Activated CD4-positive, alpha-beta T cell treated with anti-CD3 and anti-CD28 coated beads, Interleukin-2, amount 50 U/mL, for 16 hours (primary cell): ENCODE results near the gene PLXNA2.

Experiments
- DNase-seq: peaks from one replicate; pipeline ENCODE4 v3.0.0-alpha.2; 2020

The PLXNA2 gene

DNA sequence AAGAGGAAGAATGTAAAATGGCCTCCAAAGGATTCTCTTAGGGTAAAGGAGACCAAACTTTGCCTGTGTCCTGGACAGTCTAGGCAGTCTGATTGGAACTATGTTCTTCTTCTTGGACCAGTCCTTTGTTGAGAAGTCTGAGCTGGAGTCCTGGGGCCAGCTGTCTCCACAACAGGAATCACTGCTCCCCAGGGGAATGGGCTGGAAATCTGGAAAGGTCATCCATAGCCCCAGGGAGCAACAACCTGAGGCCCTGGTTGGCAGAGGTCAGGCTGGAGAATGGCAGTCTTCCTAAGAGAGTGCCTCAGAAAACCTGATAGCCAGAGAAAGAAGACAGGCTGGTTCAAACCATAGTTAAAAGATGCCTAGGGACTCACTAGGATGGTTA lies 68.7 kb downstream of the PLXNA2 start:
- DNase-seq = no peak

DNA sequence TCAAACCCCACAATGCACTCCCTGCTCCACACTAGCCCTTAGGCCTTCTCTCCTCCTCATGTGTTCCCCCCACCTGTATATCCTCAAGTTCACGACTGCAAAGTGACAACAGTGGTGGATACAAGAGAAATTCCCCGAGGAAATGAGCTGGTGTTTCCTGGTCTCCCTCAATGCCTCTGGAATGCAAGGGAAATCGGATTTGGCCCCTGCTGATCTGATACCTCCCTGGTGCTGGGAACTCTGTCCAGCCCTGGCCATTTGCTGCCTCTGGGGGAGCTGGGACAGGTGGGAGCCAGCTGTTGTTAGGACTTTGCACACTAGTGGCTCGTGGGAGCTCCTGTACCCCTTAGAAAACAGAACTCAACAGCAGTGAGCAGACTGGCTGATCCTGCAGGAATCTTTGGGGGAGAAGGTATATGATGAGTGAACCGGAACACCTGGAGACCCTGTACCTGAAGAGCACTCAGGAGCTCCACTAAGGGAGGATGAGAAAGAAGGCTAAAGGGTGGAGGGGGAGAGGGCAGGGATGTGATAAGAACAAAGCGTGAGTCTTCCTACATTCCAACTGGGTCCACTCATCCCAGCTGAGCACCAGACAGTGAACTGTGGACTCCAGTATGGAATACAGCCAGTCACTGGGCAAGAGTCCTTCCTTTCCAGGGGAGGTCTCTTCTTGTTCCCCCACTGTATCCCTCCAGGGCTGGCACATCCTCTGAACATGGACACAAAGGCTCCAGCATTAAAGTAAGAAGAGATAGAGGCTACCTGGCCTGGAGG lies 69.3 kb downstream of the PLXNA2 start:
- no peak for DNase-seq

DNA sequence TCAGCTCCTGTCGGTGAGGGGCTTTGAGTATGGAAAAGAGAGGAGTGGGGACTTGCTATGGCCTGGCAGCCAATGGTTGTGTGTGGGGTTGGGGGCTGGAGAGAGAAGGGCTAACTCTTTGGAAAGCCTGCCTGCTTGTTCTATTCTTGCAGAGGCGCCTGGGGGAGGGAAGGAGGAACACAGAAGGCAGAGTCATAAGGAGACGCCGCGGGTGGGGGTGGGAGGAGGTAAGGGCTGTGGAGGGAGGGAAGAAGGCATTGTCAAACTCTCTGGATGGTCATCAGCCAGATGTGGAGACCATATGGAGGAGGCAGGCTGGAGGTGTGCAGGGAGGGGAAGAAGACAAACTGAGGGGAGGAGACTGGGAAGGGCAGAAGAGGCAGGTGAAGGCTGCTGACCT lies 70.0 kb downstream of the PLXNA2 start:
- no peak for DNase-seq

DNA sequence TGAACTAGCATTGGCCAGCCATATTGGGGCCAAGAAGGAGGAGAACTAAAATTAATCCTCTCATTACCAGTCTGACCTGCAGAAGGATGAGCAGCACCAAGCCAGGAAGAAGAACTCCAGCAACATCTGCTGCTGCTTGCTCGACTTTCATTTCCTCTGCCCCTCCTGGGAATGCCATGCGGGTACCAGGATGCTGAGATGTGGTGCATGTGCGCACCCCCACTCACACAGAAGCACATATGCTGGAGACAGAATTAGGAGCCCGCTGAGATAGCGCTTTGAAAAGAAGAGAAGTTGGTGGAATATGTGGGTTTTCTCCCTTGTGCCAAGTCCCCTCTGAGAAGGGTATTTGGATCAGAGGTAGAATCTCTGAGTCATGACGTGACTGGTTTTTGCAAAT lies 70.4 kb downstream of the PLXNA2 start:
- DNase-seq = no peak

DNA sequence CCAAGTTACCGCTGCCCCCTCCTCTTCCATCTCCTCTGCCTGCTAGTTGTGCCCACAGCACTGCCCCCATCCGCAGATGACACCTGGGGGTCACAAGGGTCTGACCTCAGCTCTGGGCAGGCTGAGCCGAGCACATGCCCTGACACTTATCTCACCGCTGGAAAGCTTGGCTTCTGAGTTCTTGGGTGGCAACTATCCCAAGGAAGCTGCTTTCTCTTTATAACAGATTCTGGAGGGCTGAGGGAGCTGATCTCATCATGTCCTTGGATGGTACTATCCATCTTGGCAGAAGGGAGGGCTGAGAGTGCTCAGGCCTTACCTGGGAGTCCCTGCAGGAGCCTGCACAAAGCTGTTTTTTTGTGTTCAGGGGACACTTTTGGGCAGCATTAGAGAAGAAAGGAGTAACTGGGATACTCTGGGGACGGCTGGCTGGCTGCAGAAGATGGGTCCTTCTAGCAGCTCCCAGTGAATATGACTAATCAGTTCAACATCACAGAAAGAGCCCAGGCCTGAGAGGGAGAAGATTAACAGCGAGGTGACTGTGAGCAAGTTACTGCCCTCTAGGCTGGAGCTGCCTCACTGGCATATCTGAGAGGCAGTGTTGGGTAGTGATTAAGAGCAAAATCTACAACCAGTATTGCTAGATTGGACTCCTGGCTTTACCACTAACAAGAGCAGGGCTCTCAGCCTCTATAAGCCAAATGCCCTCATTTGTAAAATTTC lies 71.6 kb downstream of the PLXNA2 start:
- DNase-seq = no peak

DNA sequence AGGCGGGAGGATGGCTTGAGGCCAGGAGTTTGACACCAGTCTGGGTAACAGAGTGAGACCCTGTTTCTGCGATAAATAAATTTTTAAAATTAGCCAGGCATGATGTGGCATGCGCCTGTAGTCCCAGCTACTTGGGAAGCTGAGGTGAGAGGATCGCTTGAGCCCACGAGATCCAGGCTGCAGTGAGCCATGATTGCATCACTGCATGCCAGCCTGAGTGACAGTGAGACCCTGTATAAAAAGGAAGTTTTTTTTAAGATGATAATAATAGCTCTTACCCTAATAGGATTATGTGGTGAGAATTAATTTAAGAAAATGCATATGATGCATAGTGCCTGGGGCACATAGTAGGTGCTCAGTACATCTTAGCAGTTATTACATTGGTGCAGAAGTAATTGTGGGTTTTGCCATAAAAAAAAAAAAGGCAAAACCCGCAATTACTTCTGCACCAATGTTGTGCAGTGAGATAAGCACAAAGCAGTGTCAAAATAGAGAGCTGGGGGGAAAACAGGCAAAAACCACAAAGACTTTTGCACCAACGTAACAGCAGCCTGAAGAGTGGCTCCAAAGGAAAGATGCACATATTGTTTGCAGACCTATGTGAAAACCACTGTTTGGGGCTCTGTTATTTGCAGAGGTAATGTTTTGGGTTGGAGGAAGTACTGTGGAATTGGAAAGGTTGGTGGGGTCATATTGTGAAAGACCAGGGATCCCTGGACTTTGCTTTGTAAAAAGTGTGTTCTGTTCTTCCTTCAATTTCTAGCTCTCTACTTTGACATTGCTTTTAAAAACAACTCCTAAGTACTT lies 72.4 kb downstream of the PLXNA2 start:
- no peak for DNase-seq

DNA sequence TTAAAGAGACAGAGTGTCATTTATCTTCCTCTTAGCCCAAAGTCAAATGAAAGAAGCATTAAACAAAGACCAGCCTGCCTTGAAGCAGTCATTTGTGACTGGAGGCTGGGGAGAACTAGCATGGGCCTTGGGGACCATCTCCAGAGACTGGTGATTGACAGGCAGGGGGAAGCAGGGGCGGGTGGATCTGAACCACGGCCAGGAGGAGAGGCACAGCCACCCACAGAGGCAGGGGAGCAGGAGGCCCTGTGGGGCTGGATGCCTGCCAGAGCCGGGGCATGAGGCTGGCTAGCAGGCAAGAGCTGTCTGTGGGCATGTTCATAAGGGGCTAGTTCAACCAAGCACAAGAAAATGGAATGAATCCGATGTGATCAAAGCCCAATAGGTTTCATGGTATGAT lies 73.9 kb downstream of the PLXNA2 start:
- no peak for DNase-seq

DNA sequence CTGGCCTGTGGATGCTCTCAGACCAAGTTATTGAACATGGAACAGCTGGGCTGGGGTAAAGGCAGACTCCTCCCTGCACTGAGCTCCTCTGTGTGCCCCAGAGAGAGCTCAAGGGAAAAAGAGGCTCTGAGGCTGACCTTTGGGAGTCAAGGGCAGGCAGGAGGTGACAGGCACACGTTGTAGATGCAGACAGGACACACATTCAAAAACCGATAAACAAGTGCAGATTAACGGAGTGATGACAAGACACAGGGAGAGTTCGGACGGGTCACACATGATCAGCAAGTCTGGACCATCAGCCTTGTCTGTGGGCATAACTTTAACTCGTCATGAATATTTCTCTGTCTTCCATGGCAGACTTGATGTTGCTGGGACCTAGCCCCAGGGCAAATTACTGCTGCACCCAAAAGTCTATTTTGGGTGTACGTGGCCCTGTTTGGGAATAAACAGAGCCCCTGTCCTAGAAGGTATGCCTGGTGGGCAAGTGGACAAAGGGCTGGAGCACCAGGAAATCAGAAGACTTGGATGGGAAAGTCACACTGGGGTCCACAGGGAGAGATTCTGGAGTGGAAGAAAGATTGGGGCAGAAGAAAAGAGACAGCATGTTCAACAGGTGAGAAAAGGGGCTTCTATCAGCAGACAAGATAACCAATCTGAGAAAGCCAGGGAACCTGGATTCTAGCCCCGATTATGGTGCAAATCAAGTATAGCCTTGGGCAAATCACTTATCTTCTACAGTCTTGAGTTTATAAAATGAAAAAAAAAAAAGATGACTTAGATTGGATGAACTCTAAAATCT lies 74.9 kb downstream of the PLXNA2 start:
- DNase-seq = no peak

DNA sequence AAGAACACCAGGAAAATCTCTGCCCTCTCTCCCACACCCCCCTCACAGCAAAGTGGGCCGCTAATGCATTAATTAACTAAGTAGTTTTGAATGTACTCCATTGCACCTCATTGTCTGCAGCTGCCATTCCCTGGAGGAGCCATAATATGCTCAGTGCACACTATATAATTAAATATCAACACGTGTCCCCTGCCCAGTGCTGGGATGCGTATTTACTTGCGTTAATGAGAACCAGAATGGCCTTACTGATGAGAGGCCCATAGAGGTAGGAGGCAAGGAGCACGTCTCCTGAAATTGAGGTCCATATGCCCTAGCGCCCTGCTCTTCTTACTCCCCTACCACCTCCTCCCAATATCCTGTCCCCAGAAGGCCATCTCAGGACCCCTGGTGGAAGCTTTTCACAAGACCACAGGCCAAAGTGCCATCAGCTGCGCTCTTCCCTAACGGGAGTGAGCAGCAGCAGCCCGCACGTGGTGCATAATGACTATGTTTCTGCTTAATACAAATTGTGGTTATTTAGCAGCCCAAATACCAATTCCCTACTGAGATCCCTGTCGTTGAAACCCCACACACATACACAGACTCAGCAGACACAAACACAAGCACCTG lies 76.8 kb downstream of the PLXNA2 start:
- no peak for DNase-seq

DNA sequence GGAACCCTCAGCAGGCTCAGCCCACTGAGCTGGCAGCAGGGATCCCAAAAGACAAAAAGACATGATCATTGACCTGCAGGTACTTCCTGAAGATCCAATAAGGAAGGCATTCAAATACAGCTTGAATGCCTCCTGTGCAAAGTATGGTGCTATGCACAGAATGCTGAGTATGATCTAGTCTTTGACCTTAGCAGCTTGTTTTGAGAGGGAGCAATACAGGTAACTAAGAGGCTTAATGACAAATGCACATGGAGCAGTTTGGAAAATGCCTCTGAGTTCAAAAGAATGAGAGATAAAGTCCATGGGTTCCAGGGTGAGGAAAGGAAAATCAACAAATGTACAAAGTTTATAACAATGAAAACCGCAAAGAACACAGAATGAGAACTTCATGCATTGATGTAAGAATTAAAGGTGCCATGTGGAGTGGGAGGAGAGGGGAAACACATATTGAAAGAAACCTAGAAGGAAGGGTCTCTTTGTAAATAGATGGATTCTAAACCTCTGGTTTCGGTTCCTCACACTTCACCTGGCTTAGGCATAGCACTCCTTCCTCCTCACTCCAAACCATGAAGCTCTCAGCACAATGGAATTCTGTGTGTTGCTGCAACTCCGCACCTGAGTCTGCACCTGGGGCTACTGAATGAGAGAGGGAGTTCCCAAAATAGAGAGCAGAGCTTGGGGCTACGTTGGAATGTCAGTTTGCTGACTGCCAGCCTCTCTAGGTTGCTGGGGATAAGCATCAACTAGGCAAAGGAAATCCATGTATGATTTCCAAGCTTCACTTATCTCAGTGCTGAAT lies 77.6 kb downstream of the PLXNA2 start:
- no peak for DNase-seq

DNA sequence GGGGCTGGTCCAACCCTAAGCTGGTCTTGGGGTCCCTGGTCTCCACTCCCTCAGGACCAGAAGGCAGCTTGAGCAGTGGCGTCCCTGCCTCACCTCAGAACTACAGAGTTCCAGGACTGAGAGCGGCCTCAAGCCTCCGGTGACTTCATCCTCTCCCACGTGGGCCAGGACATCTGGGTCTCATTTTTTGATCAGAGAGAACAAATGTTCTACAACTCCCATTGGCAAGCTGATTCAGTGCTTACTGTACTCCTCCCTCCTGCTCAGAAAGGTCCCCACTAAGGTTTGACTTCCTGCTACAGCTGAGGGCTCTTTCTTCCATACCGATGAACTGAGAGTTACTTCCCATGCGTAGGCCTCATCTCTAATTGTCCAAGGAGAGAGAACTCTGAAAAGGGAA lies 78.5 kb downstream of the PLXNA2 start:
- no peak for DNase-seq

DNA sequence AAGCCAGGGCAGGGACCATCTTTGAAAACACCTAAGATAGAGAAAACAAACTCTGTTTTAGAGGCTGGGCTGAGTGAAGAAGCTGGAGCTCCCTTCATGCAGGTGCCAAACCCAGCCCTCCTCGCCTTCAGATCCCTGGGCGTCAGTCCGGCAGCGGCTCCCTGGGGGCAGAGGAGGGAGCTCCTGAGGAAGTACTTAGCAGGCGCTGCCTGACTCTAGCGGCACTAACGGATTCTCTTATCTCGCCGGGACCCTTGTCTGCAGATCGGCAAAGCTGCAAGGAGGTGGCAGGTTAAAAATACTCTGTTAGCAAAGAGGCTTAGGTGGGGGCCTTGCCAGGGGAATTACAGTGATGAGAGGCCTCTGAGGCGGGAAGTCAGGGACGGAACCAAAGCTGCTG lies 79.6 kb downstream of the PLXNA2 start:
- DNase-seq = no peak

DNA sequence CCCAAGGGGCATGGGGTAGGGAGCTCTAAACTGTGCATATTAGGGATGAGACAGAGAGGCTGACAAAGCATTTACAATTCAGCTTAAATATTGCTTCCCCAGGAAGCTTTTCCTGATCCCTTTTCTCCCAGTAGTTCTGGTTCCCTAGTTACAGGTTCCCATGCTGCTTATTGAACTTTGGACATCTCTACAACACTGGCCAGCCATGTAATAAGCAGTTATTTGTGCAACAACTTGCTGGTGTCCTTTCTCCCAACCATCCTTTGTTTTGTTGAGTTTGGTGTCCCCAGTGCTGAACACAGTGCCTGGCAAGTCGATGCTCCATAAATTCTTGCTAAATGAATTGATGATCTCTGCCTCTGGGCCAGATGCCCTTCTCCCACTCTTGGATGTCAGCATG lies 80.6 kb downstream of the PLXNA2 start:
- DNase-seq = no peak

DNA sequence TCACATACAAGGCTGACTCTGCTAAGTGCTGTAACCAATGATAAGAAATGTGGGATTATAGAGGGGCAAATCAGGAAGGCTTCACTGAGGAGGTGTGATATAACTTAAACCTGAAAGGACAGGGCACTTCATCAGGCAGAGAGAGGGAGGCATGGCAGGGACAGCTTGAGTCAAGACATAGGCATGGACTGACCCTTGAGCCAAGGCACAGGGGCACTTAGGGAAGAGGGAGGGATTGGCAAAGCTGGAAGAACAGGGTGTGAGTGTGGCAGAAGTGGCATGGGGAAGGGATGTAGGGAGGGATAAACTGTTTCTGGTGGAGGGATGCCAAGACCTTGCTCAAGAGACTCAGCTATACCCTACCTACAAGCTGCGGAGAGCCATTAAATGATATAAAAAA lies 81.3 kb downstream of the PLXNA2 start:
- DNase-seq = no peak

DNA sequence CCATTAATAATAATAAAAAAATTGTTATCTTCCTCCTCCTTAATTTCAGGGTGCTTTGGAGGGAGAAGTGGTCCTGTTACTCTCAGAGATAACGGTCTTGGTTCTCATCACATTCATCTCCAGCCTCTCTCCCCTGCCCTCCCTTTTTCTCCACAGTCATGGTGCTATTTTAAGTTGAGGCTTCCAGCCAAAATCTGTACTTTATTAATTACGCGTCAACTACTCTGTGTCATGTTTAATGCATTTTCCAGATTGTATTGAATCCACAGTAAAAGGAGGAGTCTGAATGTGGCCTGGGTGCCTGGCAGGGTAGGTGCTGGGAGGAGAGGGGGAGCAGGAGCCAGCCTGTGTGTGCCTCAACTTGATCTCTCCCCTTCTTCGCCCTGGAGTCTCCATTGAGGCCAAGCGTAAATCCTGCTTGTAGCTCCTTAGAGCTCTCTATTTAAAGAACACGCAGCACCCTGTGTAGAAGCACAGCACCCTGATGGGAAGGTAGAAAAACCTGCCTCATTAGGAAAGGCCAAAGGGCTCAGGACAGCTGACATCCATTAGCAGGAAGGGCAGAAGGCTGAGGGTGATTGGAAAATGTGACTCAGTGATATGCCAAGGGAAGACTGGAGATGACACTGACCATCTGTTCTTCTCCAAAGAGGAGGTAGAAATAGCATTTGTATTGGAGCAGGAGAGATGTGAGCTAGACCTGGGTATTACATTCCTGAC lies 82.4 kb downstream of the PLXNA2 start:
- DNase-seq = no peak

DNA sequence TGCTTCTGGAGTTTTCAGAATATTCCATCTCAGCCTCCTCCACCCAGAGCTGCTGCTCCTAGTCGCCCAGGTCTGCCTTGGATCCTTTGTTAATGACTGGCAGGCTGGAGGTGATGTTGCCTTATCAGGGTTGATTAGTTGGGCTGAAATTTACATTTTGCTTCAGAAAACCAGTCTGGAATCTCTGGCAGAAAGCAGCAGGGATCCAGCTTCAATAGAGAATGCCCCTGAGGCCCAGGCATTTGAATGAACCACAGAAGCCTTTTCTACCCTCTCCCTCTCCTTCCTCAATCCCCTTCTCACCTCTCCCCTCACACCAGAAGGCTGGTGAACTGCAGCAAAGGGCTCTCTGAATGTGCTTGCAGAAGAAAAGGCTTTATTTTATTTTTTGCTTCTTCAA lies 83.2 kb downstream of the PLXNA2 start:
- DNase-seq = no peak

DNA sequence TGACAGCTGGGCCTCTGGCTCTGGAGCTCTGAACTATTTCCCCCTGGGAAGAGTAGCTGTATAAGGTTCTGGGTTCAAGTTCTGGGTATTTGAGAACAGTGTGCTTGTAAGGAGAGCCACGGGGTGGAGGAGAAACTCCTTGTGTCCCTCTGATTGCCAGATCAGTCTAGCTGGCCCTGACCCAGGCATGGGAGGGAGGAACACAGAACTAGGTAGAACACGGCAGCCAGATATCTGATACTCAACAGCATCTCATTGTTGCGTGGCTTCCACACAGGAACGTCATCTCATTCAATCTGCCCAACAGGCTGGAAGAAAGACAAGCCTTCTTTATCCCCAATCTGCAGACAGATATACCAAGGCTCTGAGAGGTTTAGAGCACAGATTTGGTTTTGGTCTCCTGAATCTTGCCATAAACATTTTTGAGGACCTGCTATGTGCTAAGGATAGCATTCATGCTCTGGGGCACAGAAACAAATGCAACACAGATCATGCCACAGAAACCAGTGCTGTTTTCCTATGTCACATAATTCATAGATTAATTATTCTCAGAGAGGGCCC lies 83.8 kb downstream of the PLXNA2 start:
- no peak for DNase-seq

DNA sequence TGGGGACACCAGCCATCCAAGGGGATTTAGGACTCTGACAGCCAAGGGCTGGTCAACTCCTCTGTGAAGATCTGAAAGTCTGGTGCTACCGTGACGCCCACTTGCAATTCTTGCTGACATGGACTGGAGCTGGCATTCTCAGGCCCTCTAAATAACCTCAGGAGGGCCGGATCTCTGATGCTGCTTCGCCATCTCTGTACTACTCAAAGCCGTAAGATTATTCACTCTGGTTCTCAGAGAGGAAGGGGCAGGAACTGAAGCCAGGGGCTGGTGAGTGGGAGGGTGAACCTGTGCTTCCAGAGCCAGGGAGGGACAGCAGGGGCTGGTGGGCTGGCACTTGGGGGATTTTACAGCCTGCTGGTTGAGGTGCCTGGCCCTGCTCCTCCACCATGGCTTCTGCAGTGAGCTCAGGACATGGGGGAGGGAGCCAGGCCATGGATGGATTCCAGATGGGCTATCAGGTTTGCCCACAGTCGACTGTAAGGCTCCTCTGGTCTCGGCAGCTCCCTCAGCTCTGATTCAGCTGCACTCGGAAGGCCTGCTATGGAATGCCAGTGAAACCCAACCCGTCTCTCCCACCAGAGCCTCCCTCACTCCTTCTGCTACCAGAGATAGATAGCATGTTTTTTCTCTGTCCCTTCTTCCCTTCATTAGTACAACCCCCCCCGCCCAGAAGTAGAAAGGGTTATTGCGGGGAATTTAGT lies 84.5 kb downstream of the PLXNA2 start:
- no peak for DNase-seq

DNA sequence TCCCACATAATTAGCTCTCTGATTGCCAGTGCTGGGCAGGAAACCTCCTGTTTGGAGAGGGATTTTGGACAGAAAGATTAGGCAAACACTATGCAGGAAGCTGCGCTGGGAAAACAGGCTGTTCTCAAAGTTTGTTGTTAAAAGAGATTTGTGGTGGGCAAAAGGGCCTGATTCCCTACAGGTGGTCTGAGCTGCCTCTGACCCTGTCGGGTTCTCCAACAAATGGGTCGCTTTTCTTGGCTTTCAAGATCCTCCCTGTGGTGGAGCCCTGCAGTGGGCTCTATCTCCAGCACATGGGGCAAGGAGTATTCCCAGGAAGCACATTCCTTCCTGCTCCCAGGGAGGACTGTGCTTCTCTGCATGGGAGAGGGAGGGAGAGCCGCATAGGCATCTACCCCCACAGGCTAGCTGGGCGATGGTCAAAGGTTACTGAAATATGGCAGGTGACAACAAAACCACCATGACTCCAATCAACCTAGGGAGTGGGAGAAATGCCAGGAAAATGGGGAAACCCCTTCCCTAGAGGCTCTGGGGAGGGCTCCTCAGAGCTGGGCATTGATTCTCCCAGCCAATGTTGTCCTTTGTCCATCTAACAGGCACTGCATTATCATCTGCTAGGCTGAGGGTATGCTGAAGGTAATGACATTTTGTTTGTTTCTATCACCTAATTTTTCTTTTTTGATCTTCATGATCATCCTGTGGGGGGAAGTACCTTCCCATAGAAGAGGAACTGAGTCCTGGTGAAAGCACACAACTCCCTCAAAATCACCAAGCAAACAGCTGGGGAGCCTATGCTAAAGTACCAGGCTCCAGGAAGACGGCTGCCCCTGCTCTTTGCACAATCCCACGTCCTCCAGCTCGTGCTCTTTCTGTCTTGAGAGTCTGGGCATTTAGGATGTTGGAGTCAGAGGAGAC lies 85.3 kb downstream of the PLXNA2 start:
- DNase-seq = no peak
